Hepatocyte (in vitro differentiated cells): ENCODE results near the gene SERTAD3. TPM values are rescaled to one million over a fixed set of nuclear protein-coding genes. Genes with fewer than 3 reads are reported as not detected.

ENCODE experiments used
- DNase-seq: peaks from one replicate; pipeline ENCODE4 v3.0.0-alpha.2; 2016; ENCODE audit warnings: low spot score
- H2AFZ ChIP-seq: fragments of 200-600 bp; sonication (generic); 2 replicates; pipeline ENCODE4 v1.6.0; 2016; ENCODE audit warnings: antibody characterized with exemption, mild to moderate bottlenecking
- H3K27ac ChIP-seq: fragments of 200-600 bp; sonication (generic); 2 replicates; pipeline ENCODE4 v1.5.1; 2016; ENCODE audit warnings: mild to moderate bottlenecking
- H3K27me3 ChIP-seq: fragments of 200-600 bp; sonication (generic); 2 replicates; pipeline ENCODE4 v1.6.1; 2016
- H3K36me3 ChIP-seq: fragments of 200-600 bp; sonication (generic); replicated peaks from 2 replicates; pipeline ENCODE4 v1.5.1; 2016; ENCODE audit warnings: low read depth; ENCODE audit not compliant: insufficient read depth
- H3K4me1 ChIP-seq: fragments of 200-600 bp; sonication (generic); 2 replicates; pipeline ENCODE4 v1.5.1; 2016; ENCODE audit warnings: mild to moderate bottlenecking, moderate library complexity; ENCODE audit not compliant: insufficient read depth
- H3K4me2 ChIP-seq: fragments of 200-600 bp; sonication (generic); 2 replicates; pipeline ENCODE4 v1.6.0; 2016
- H3K4me3 ChIP-seq: fragments of 200-600 bp; sonication (generic); 2 replicates; pipeline ENCODE4 v1.5.1; 2016; ENCODE audit warnings: mild to moderate bottlenecking
- H3K79me2 ChIP-seq: fragments of 200-600 bp; sonication (generic); 2 replicates; pipeline ENCODE4 v1.6.0; 2017; ENCODE audit warnings: mild to moderate bottlenecking
- H3K9me2 ChIP-seq: fragments of 200-600 bp; sonication (generic); replicated peaks from 2 replicates; pipeline ENCODE4 v1.6.0; 2017; ENCODE audit warnings: mild to moderate bottlenecking; ENCODE audit not compliant: insufficient read depth
- H3K9me3 ChIP-seq: fragments of 200-600 bp; sonication (generic); 2 replicates; pipeline ENCODE4 v1.5.1; 2016; ENCODE audit warnings: low read depth, mild to moderate bottlenecking
- H4K20me1 ChIP-seq: fragments of 200-600 bp; sonication (generic); 2 replicates; pipeline ENCODE4 v1.6.0; 2016; ENCODE audit warnings: mild to moderate bottlenecking; ENCODE audit not compliant: insufficient read depth, poor library complexity, severe bottlenecking
- CTCF ChIP-seq: fragments of 200-600 bp; sonication (generic); IDR thresholded peaks from 2 replicates; pipeline ENCODE4 v1.5.1; 2016; ENCODE audit warnings: antibody characterized with exemption, mild to moderate bottlenecking; ENCODE audit not compliant: poor library complexity
- EZH2 ChIP-seq: fragments of 200-600 bp; sonication (generic); IDR thresholded peaks from 2 replicates; pipeline ENCODE4 v1.6.1; 2016; ENCODE audit warnings: antibody characterized with exemption, mild to moderate bottlenecking, borderline replicate concordance
- EZH2phosphoT487 ChIP-seq: fragments of 200-600 bp; sonication (generic); IDR thresholded peaks from one replicate; pipeline ENCODE4 v1.6.1; 2018; ENCODE audit warnings: antibody characterized with exemption, mild to moderate bottlenecking, low read depth, moderate library complexity; ENCODE audit not compliant: unreplicated experiment, severe bottlenecking
- WGBS: methylation state at CpG from one replicate; pipeline ENCODE4 v1.1.6; 2016; ENCODE audit warnings: low lambda C conversion rate; ENCODE audit errors: missing lambda C conversion rate; 5-methylcytosine and 5-hydroxymethylcytosine counted together
- polyA plus RNA-seq: library from polyadenylated mRNA; unstranded; fragments of >200 nt; fragmentation: Nextera tagmentation; extraction: Ambion mirVana; gene quantifications from 2 replicates; pipeline ENCODE4 v1.2.1, GENCODE V29; 2016
- total RNA-seq: library from RNA; depleted of rRNA; stranded (reverse); fragments of >200 nt; gene quantifications from 2 replicates; pipeline ENCODE4 v1.2.3, GENCODE V29; 2014

Gene SERTAD3
- total and polyA plus RNA-seq, 2 experiments from 2014 or later = 36.4 to 64.0 TPM

GRCh38 chr19:40403262-40403984 lies 40.7 kb downstream of the SERTAD3 start:
- Histone ChIP-seq H3K4me2 (peak overlapping the region; percentile 92), H3K79me2 (no peaks in the 10 kb centered on the region), H3K9me3 (no peaks in the 10 kb centered on the region), H3K27ac (peak overlapping the region; percentile 65), H3K4me1 (peaks cover 3% of the 10 kb centered on the region), H4K20me1 (no peaks in the 10 kb centered on the region), H3K36me3 (no peaks in the 10 kb centered on the region), H3K9me2 (no peaks in the 10 kb centered on the region), H3K4me3 (peak overlapping the region; percentile 51), H3K27me3 (no peaks in the 10 kb centered on the region), H2AFZ (peak overlapping the region; percentile 93)
- TF ChIP-seq EZH2 (no peak), CTCF (peak; percentile 4)
- peak; percentile 93 for DNase-seq
- 1% methylated on average over 37 of the region's 41 CpGs for WGBS

DNA sequence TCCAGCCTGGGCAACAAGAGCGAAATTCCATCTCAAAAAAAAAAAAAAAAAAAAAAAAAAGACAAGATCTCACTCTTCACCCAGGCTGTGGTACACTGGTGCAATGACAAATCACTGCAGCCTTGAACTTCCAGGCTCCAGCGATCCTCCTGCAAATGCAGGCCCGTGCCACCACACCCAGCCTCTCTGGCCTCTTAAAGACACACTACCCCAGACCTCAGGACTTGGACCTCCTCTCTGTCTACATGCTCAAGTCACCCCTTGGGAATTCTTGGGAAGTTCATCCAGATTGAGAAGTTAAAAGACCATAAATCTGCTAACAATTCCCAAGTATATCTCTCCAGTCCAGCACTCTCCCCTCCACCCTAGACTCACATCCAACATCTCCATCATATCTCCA lies 43.6 kb downstream of the SERTAD3 start:
- TF ChIP-seq EZH2phosphoT487 = no peak
- no peak for TF ChIP-seq CTCF
- no peak for TF ChIP-seq EZH2
- no peak overlapping the region for H3K4me3 ChIP-seq
- DNase-seq = no peak
- H2AFZ ChIP-seq = no peak overlapping the region
- H3K27me3 ChIP-seq = no peaks in the 10 kb centered on the region
- no peak overlapping the region for H3K27ac ChIP-seq
- H3K9me3 ChIP-seq = no peaks in the 10 kb centered on the region
- no peaks in the 10 kb centered on the region for H3K79me2 ChIP-seq
- peaks cover 3% of the 10 kb centered on the region for H3K4me1 ChIP-seq
- no peaks in the 10 kb centered on the region for H3K9me2 ChIP-seq
- WGBS = 64% methylated on average over 2 of the region's 3 CpGs
- no peak overlapping the region for H3K4me2 ChIP-seq
- H4K20me1 ChIP-seq = no peaks in the 10 kb centered on the region
- H3K36me3 ChIP-seq = no peaks in the 10 kb centered on the region

- Histone ChIP-seq H3K27me3 (no peaks in the 10 kb centered on the region), H3K9me3 (no peaks in the 10 kb centered on the region), H2AFZ (no peak overlapping the region), H3K36me3 (no peaks in the 10 kb centered on the region), H3K4me3 (no peak overlapping the region), H3K4me1 (peaks cover 3% of the 10 kb centered on the region), H4K20me1 (no peaks in the 10 kb centered on the region), H3K4me2 (no peak overlapping the region), H3K27ac (no peak overlapping the region), H3K79me2 (no peaks in the 10 kb centered on the region), H3K9me2 (no peaks in the 10 kb centered on the region)
- WGBS = 63% methylated on average over 46 of the region's 49 CpGs
- peak; percentile 50 for DNase-seq
- TF ChIP-seq EZH2 (no peak), CTCF (no peak), EZH2phosphoT487 (no peak)
Observed at GRCh38 chr19:40398417-40399131, 45.6 kb downstream of the SERTAD3 start.
